PC-3 (cell line): Measurements from ENCODE around the gene RPS6KA1.

Experiments used
- EZH2 ChIP-seq: fragments of 300-600 bp; sonication (generic); IDR thresholded peaks from one replicate; pipeline ENCODE4 v1.6.1; 2017; ENCODE audit warnings: antibody characterized with exemption, mild to moderate bottlenecking, low read length; ENCODE audit not compliant: unreplicated experiment
- EZH2phosphoT487 ChIP-seq: fragments of 300-600 bp; sonication (generic); IDR thresholded peaks from 2 replicates; pipeline ENCODE4 v1.6.1; 2018; ENCODE audit warnings: mild to moderate bottlenecking, antibody characterized with exemption, low read length, borderline replicate concordance
- TF ChIP-seq, protein P1 (sequence below): fragments of 300-600 bp; sonication (generic); conservative IDR thresholded peaks from 2 replicates; pipeline ENCODE4 v1.5.1; 2017; ENCODE audit warnings: antibody characterized with exemption, low read depth, mild to moderate bottlenecking, low read length

GRCh38 chr1:26548841-26549240, 19.3 kb downstream of the RPS6KA1 start:
- TF ChIP-seq, protein P1, sequence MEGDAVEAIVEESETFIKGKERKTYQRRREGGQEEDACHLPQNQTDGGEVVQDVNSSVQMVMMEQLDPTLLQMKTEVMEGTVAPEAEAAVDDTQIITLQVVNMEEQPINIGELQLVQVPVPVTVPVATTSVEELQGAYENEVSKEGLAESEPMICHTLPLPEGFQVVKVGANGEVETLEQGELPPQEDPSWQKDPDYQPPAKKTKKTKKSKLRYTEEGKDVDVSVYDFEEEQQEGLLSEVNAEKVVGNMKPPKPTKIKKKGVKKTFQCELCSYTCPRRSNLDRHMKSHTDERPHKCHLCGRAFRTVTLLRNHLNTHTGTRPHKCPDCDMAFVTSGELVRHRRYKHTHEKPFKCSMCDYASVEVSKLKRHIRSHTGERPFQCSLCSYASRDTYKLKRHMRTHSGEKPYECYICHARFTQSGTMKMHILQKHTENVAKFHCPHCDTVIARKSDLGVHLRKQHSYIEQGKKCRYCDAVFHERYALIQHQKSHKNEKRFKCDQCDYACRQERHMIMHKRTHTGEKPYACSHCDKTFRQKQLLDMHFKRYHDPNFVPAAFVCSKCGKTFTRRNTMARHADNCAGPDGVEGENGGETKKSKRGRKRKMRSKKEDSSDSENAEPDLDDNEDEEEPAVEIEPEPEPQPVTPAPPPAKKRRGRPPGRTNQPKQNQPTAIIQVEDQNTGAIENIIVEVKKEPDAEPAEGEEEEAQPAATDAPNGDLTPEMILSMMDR = no peak
- TF ChIP-seq EZH2 = no peak
- no peak for TF ChIP-seq EZH2phosphoT487
